Measurements from ENCODE around the gene TRIM28. TPM values are rescaled to one million over a fixed set of nuclear protein-coding genes. Genes with fewer than 3 reads are reported as not detected.

The TRIM28 gene
- total RNA-seq, 1 experiment from 2014 or later: 863 TPM

DNA sequence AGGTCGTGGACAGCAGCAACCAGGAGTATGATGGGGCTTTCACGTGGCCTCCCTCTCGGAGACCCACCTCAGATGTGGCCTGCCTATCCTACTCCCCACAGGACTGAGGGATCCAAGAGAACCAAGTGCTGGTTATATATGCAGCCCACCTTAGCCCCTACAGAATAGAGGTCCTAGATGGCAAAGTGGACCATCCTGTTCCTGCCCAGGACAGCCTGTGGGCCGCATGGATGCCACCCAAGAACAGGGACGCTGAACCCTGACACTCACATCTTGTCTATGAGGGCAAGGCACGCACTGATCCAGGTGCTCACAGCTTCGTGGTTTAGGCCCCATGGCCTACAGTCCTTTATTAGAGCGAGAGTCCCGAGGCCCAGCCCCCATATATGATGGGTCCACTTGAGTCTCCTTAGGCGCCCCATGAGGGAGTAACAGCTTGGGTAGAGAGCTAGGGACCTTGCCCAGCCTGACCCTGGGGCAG, 30.6 kb upstream of the TRIM28 start:
- CTCF ChIA-PET: interaction anchor here (1.2 kb wide), 1 partner anchor 31 kb away, joined by 3 read pairs; the partner anchor contains the start of gene TRIM28
- Histone ChIP-seq H3K4me1 (peaks cover 2% of the 10 kb centered on the region), H3K9me3 (peaks cover 3% of the 10 kb centered on the region; the same call in 1 of the 2 replicates), H3K4me3 (ENCODE audit: low read depth, low read length) (no peak overlapping the region), H3K36me3 (ENCODE audit: control insufficient read depth, insufficient read depth, low read length) (peaks cover 3% of the 10 kb centered on the region; the same call in 1 of the 2 replicates), H3K27me3 (replicated peaks; ENCODE audit: control insufficient read depth, insufficient read depth, low read length) (no peaks in the 10 kb centered on the region)
- POLR2A ChIA-PET: no interaction called here
- Mint-ChIP-seq H3K27me3 (ENCODE audit: insufficient read depth, unreplicated experiment) (no peaks in the 10 kb centered on the region), H3K36me3 (ENCODE audit: insufficient read depth, unreplicated experiment) (peaks cover 49% of the 10 kb centered on the region), H3K9me3 (ENCODE audit: unreplicated experiment) (peaks cover 2% of the 10 kb centered on the region), H3K4me1 (ENCODE audit: low read depth, unreplicated experiment) (peaks cover 12% of the 10 kb centered on the region), H3K27ac (ENCODE audit: unreplicated experiment) (no peak overlapping the region), H3K4me3 (ENCODE audit: unreplicated experiment) (peak overlapping the region; percentile 50)
- DNase-seq: no peak
- intact Hi-C loops (cut with micrococcal nuclease; ENCODE audit: unreplicated experiment): no loop called here
- BruUV-seq (replicated peaks): no TSS peak
- TF ChIP-seq, protein P1, sequence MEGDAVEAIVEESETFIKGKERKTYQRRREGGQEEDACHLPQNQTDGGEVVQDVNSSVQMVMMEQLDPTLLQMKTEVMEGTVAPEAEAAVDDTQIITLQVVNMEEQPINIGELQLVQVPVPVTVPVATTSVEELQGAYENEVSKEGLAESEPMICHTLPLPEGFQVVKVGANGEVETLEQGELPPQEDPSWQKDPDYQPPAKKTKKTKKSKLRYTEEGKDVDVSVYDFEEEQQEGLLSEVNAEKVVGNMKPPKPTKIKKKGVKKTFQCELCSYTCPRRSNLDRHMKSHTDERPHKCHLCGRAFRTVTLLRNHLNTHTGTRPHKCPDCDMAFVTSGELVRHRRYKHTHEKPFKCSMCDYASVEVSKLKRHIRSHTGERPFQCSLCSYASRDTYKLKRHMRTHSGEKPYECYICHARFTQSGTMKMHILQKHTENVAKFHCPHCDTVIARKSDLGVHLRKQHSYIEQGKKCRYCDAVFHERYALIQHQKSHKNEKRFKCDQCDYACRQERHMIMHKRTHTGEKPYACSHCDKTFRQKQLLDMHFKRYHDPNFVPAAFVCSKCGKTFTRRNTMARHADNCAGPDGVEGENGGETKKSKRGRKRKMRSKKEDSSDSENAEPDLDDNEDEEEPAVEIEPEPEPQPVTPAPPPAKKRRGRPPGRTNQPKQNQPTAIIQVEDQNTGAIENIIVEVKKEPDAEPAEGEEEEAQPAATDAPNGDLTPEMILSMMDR (IDR thresholded peaks at IDR 0.05; ENCODE audit: insufficient read depth in 1 of 2, low read depth in 1 of 2, low read length in 1 of 2, severe bottlenecking in 1 of 2, unreplicated experiment in 1 of 2): no peak

DNA sequence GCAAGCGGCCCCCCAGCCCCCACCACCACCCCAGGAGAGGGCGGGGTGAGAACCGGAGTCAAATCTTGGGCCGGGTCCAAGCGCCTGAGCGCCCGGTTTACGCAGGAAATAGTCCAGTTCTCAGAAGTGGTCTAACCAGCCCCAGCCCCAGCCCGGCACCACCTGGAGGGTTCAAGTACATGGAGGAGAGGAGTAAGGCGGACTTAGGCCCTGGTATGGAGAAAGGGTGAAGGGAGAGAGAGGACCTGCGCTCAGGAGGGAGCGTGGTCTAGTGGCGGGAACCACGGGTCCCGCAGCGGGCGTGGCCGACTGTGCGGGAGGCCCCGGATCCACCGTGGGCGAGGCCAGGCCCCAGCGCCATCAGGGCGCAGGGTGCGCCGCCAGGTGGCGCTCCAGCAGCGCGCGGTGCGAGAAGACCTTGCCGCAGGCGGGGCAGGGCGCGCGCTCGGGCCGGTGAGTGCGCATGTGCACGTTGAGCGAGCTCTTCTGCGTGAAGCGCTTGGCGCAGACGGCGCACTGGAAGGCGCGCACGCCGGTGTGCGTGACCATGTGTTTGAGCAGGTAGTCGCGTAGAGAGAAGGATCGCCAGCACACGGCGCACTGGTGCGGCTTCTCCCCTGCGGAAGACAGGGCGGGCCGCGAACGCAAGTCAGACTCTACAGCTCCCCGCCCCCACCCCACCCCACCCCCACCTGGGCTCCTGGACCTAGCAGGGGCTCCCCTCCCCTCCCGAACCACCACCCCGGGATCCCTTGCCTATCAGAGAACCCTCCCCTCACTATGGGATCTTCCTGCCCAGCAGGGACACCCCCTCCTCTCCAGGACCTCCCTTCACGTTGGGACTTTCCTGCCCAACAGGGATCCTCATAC, 29.9 kb upstream of the TRIM28 start:
- POLR2A ChIA-PET: no interaction called here

DNA sequence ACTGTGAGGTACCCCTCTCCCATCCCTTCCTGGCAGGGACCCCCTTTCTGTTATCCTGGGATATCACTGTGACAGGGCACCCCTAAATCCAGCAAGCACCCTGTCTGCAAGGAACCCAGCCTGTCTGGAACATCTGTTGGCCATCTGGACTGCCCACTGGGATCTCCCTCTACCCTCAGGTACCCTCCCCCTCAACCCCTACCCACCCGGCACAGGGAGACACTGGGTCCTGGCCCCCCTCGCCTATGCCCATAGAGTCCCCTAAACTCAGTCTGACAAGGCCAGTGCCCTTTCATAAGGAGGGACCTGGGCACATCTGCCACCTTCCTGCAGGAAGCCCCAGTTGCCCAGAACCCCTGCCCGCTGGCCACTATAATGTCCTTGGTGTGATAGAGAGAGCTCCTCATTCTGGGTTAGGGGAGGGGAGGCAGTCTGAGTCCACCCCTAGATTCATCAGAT, 29.3 kb upstream of the TRIM28 start:
- H3K9me3 Mint-ChIP-seq (ENCODE audit: unreplicated experiment): no peaks in the 10 kb centered on the region
- BruUV-seq (replicated peaks): no TSS peak
- peaks cover 3% of the 10 kb centered on the region; the same call in 1 of the 2 replicates for H3K36me3 ChIP-seq (ENCODE audit: control insufficient read depth, insufficient read depth, low read length)
- CTCF ChIA-PET: interaction anchor here (0.7 to 1.2 kb wide), 2 partner anchors 29 to 31 kb away, joined by 3 to 7 read pairs; partner anchors contain the start of gene TRIM28
- intact Hi-C loops (cut with micrococcal nuclease; ENCODE audit: unreplicated experiment): no loop called here
- peaks cover 59% of the 10 kb centered on the region for H3K36me3 Mint-ChIP-seq (ENCODE audit: insufficient read depth, unreplicated experiment)
- DNase-seq: no peak
- no peaks in the 10 kb centered on the region for H3K27me3 ChIP-seq (replicated peaks; ENCODE audit: control insufficient read depth, insufficient read depth, low read length)
- H3K9me3 ChIP-seq: no peaks in the 10 kb centered on the region
- peaks cover 20% of the 10 kb centered on the region for H3K4me1 Mint-ChIP-seq (ENCODE audit: low read depth, unreplicated experiment)
- H3K4me3 Mint-ChIP-seq (ENCODE audit: unreplicated experiment): peak overlapping the region; percentile 50
- no peaks in the 10 kb centered on the region for H3K27me3 Mint-ChIP-seq (ENCODE audit: insufficient read depth, unreplicated experiment)
- H3K27ac Mint-ChIP-seq (ENCODE audit: unreplicated experiment): no peak overlapping the region
- POLR2A ChIA-PET: no interaction called here
- TF ChIP-seq, protein P1 (IDR thresholded peaks at IDR 0.05; ENCODE audit: insufficient read depth in 1 of 2, low read depth in 1 of 2, low read length in 1 of 2, severe bottlenecking in 1 of 2, unreplicated experiment in 1 of 2): no peak
- peaks cover 6% of the 10 kb centered on the region for H3K4me1 ChIP-seq
- 0 out of 2 replicates have a peak overlapping the region, but pooled peaks have one; percentile 2 for H3K4me3 ChIP-seq (ENCODE audit: low read depth, low read length)

More for the DNA sequence above, 29.9 kb upstream of the TRIM28 start:
- Histone ChIP-seq H3K9me3 (no peaks in the 10 kb centered on the region), H3K4me3 (ENCODE audit: low read depth, low read length) (peak overlapping the region; percentile 2), H3K36me3 (ENCODE audit: control insufficient read depth, insufficient read depth, low read length) (peaks cover 3% of the 10 kb centered on the region; the same call in 1 of the 2 replicates), H3K4me1 (peaks cover 6% of the 10 kb centered on the region), H3K27me3 (replicated peaks; ENCODE audit: control insufficient read depth, insufficient read depth, low read length) (no peaks in the 10 kb centered on the region)
- no TSS peak for BruUV-seq (replicated peaks)
- Mint-ChIP-seq H3K36me3 (ENCODE audit: insufficient read depth, unreplicated experiment) (peaks cover 53% of the 10 kb centered on the region), H3K4me1 (ENCODE audit: low read depth, unreplicated experiment) (peaks cover 18% of the 10 kb centered on the region), H3K27ac (ENCODE audit: unreplicated experiment) (no peak overlapping the region), H3K27me3 (ENCODE audit: insufficient read depth, unreplicated experiment) (no peaks in the 10 kb centered on the region), H3K9me3 (ENCODE audit: unreplicated experiment) (no peaks in the 10 kb centered on the region), H3K4me3 (ENCODE audit: unreplicated experiment) (peak overlapping the region; percentile 50)
- TF ChIP-seq, protein P1 (IDR thresholded peaks at IDR 0.05; ENCODE audit: insufficient read depth in 1 of 2, low read depth in 1 of 2, low read length in 1 of 2, severe bottlenecking in 1 of 2, unreplicated experiment in 1 of 2): peak in 1 of 2 experiments; percentile 21
- intact Hi-C loops (cut with micrococcal nuclease; ENCODE audit: unreplicated experiment): no loop called here
- DNase-seq: peak in 1 of 2 experiments; percentile 50
- CTCF ChIA-PET: interaction anchor here (1.2 kb wide), 1 partner anchor 30 kb away, joined by 3 read pairs; the partner anchor contains the start of gene TRIM28
